ENCODE measurements around the gene PSMA6.

DNA sequence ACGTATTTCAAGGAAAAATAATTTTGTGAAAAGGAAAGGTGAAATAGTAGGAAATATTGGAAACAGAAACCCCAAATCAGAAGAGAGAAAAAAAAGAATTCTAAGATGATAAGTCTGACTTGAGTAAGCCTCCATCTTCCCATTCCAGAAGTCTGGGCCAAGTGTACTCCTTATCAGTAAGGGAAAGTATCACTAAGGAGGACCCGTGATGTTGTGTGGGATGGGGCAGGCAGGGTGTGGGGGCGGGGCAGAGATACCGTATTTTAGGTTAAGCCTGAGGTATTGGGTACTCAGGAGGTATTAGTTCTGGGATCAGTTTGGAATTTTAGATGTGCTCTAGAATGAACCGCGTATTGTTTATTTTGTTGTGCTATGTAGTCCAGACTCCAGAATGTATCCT, 33.8 kb upstream of the PSMA6 start:
- TF ChIP-seq, protein P1, sequence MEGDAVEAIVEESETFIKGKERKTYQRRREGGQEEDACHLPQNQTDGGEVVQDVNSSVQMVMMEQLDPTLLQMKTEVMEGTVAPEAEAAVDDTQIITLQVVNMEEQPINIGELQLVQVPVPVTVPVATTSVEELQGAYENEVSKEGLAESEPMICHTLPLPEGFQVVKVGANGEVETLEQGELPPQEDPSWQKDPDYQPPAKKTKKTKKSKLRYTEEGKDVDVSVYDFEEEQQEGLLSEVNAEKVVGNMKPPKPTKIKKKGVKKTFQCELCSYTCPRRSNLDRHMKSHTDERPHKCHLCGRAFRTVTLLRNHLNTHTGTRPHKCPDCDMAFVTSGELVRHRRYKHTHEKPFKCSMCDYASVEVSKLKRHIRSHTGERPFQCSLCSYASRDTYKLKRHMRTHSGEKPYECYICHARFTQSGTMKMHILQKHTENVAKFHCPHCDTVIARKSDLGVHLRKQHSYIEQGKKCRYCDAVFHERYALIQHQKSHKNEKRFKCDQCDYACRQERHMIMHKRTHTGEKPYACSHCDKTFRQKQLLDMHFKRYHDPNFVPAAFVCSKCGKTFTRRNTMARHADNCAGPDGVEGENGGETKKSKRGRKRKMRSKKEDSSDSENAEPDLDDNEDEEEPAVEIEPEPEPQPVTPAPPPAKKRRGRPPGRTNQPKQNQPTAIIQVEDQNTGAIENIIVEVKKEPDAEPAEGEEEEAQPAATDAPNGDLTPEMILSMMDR (IDR thresholded peaks at IDR 0.05; ENCODE audit: insufficient read depth, low read depth, low read length) = no peak
- no peak for TF ChIP-seq EZH2 (IDR thresholded peaks at IDR 0.05; ENCODE audit: insufficient read depth, low read length)
